Fibroblast of pulmonary artery (primary cell): ENCODE data around the gene C21orf91.

Experiments
- DNase-seq: peaks from one replicate; pipeline ENCODE4 v3.0.0-alpha.2; 2010; ENCODE audit warnings: low read depth
- H3K4me3 ChIP-seq: replicated peaks from 2 replicates; pipeline ENCODE4 v1.5.1; 2011; ENCODE audit warnings: low read depth, mild to moderate bottlenecking, control low read depth, low read length, moderate library complexity
- CTCF ChIP-seq: IDR thresholded peaks from 2 replicates; pipeline ENCODE4 v1.5.1; 2011; ENCODE audit warnings: mild to moderate bottlenecking, control low read depth, low read length, inconsistent platforms; ENCODE audit errors: missing control alignments

The C21orf91 gene

DNA sequence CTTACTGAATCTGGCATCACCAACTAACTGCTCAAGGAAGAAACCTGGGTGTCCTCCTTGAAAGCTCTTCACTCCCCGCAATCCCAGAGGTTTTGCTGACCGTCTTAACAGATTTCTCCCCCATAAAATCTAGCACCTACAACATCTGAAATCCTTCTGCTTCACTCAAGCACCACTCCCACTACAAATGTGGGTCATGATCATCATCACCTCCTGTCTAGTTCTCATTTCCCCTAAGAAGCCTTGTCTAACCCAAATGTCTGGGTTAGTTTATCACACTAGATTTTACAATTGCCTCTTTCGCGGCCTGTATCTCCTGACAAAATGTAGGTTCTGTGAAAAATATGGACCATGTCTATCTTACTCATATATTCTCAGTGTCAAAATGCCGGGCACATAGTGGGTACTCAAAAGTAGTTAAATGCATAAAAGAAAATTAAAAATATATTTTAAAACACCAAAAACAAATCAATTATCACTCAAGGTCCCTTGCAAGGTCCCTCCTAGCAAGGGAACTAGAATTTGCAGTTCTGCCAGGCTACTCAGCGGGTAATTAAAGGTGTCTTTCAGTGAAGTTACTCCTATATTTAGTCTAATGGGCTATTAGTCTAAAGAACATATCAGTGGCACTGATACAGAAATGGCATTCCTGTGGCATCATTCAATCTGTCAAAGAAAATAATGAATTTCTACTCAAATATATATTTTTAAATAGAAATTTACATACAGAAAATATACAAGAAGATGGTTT is 19.6 kb downstream of the C21orf91 start:
- no peak for TF ChIP-seq CTCF
- H3K4me3 ChIP-seq, result no peak overlapping the region
- DNase-seq, result no peak

DNA sequence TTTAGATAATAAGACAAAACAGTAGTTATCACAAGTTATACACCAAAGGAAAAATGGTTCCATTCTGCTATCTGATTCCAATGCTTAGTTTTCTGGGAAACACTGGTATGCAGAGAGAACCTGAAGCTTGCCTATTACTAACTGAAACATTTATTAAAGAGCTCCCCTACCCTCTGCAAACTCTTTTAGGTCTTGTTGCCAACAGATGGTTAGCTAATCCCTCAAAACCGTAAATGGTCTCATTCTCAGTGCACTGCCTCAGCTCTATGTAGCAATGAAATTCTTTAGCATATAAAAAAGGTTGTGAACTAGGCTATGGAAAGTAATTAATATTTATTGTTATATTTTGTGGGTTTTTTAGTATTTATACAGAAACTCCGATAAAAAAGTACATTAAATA is 20.4 kb downstream of the C21orf91 start:
- no peak for DNase-seq
- no peak overlapping the region for H3K4me3 ChIP-seq
- no peak for TF ChIP-seq CTCF

- no peak overlapping the region for H3K4me3 ChIP-seq
- TF ChIP-seq CTCF, result no peak
- DNase-seq, result no peak
Measured at GRCh38 chr21:17797967-17798366, 21.2 kb downstream of the C21orf91 start.

DNA sequence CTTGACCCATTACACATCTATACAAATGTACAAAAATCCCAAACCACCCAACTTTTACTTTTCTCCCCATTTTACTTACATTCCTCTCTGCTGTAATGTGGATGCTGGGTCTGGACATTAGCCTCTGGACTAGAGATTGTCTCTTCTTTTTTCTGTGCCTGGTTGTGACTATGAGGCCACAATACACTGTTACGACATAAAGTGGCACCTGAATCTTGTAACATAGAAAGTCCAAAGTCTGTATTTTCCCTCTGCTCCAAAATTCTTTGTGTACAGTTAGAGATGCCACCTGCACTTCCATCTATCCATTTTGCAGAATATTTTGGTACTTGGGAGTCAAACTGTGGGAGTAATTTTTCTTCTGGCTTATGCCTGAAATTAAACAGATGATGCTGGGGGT is 22.7 kb downstream of the C21orf91 start:
- no peak overlapping the region for H3K4me3 ChIP-seq

DNA sequence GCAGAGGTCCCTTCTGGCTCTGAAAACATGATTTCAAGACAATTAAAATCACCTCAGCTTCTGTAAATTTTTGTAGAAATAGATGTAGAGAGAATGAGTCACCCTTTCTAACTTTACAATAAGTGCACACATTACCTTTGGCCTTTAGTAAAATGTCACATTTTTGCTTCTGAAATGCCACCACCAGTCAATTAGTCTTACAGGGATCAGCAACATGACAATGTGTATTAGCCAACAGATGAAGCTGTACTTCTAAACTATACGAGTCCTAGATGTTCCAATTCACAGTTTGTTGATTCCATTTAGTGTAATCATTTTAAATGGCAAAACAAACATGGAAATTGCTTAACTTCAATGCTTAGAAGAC is 23.1 kb downstream of the C21orf91 start:
- no peak for TF ChIP-seq CTCF
- DNase-seq, result no peak
- no peak overlapping the region for H3K4me3 ChIP-seq

More for the DNA sequence above, 22.7 kb downstream of the C21orf91 start:
- TF ChIP-seq CTCF, result no peak
- no peak for DNase-seq

DNA sequence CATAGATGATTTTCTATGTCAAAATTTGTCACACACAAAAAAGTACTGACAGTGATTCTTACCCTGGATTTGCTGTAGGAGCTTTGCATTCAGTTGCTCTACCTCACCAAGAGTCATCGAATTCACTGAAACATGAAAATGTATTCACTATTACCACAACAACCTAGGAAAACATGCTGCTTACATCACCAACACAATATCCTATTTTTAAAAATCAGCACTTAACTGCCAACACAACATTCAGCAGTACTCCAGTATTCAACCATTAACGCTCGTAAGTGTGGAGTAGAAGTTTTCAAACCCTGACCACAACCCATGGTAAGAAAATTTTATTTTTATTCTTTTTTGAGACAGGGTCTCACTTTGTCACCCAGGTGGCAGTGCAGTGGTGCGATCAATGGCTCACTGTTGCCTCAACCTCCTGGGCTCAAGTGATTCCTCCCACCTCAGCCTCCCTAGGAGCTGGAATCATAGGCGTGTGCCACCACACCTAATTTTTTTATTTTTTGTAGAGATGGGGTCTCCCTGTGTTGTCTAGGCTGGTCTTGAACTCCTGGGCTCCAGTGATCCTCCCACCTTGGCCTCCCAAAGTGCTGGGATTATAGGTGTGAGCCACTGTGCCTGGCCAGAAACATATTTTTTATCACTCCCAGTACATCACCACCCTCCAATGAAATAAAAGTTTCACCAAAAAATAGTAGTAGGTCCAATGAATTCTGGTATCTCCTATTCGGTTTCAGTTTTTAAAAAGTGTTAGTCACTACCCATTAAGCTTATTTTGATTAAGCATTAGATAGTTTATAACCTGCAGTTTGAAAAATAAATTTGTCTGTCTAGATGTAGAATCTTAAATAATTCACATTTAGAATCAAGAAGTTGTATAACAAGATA is 23.8 kb downstream of the C21orf91 start:
- DNase-seq, result no peak
- no peak for TF ChIP-seq CTCF
- H3K4me3 ChIP-seq, result no peak overlapping the region
